DND-41 (cell line): ENCODE data around the gene CES3.
"Not testable (repeated sequence)": the region's sequence is repeated elsewhere in the genome, so short reads cannot be mapped to it uniquely, and the experiment has no call there.

Experiments
- ATAC-seq: fragments of 200-7000 bp; cut with Tn5 transposase; 3 replicates; pipeline ENCODE4 v1.9.1; 2021; ENCODE audit warnings: low read depth; ENCODE audit not compliant: insufficient read depth
- DNase-seq: peaks from one replicate; pipeline ENCODE4 v3.0.0-alpha.2; 2020
- H2AFZ ChIP-seq: 2 replicates; pipeline ENCODE4 v1.6.0; 2012; ENCODE audit warnings: low read depth, low read length
- H3K27ac ChIP-seq: 2 replicates; pipeline ENCODE4 v1.5.1; 2012; ENCODE audit warnings: low read length, inconsistent platforms
- H3K27me3 ChIP-seq: fragments of 200-600 bp; sonication (generic); 2 replicates; pipeline ENCODE4 v1.6.0; 2012; ENCODE audit warnings: low read length, mild to moderate bottlenecking, inconsistent platforms; ENCODE audit not compliant: insufficient read depth, poor library complexity
- H3K36me3 ChIP-seq: 2 replicates; pipeline ENCODE4 v1.5.1; 2012; ENCODE audit warnings: low read length, inconsistent platforms; ENCODE audit not compliant: insufficient read depth
- H3K4me1 ChIP-seq: 2 replicates; pipeline ENCODE4 v1.5.1; 2012; ENCODE audit warnings: mild to moderate bottlenecking, low read length; ENCODE audit not compliant: insufficient read depth
- H3K4me2 ChIP-seq: 2 replicates; pipeline ENCODE4 v1.6.0; 2012; ENCODE audit warnings: mild to moderate bottlenecking, moderate library complexity, low read length, inconsistent platforms; ENCODE audit not compliant: insufficient read depth
- H3K4me3 ChIP-seq, 2 experiments: fragments of 200-600 bp in 1 of 2; shearing (Covaris generic) in 1 of 2; 2 replicates each; pipeline ENCODE4 v1.5.1; 2012 to 2016; ENCODE audit warnings: inconsistent platforms in 2 of 2, low read length in 2 of 2, mild to moderate bottlenecking in 2 of 2, low read depth in 1 of 2, moderate library complexity in 1 of 2
- H3K79me2 ChIP-seq: 2 replicates; pipeline ENCODE4 v1.6.0; 2012; ENCODE audit warnings: low read length, inconsistent platforms; ENCODE audit not compliant: insufficient read depth
- H3K9ac ChIP-seq: 2 replicates; pipeline ENCODE4 v1.6.0; 2012; ENCODE audit warnings: low read depth, mild to moderate bottlenecking, inconsistent platforms, low read length, moderate library complexity
- H3K9me3 ChIP-seq: 2 replicates; pipeline ENCODE4 v1.5.1; 2012; ENCODE audit warnings: low read length, moderate library complexity, mild to moderate bottlenecking, inconsistent platforms; ENCODE audit not compliant: insufficient read depth, severe bottlenecking
- H4K20me1 ChIP-seq: 2 replicates; pipeline ENCODE4 v1.6.0; 2012; ENCODE audit warnings: low read length; ENCODE audit not compliant: insufficient read depth
- EZH2 ChIP-seq: IDR thresholded peaks from 3 replicates; pipeline ENCODE4 v1.6.1; 2012; ENCODE audit warnings: borderline replicate concordance, low read depth, mild to moderate bottlenecking, moderate library complexity, low read length, inconsistent platforms; ENCODE audit not compliant: severe bottlenecking
- TF ChIP-seq, protein P1 (sequence below): IDR thresholded peaks from 2 replicates; pipeline ENCODE4 v1.5.1; 2012; ENCODE audit warnings: borderline replicate concordance, low read length, moderate library complexity, mild to moderate bottlenecking; ENCODE audit not compliant: poor library complexity, severe bottlenecking; ENCODE audit errors: extremely low read depth

Gene CES3

DNA sequence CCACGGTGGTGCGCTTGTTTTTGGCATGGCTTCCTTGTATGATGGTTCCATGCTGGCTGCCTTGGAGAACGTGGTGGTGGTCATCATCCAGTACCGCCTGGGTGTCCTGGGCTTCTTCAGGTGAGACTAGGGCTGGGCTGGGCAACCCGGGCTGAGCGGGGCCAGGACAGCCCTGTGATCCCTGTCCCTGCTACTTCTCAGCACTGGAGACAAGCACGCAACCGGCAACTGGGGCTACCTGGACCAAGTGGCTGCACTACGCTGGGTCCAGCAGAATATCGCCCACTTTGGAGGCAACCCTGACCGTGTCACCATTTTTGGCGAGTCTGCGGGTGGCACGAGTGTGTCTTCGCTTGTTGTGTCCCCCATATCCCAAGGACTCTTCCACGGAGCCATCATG lies 20.8 kb upstream of the CES3 start:
- no peak overlapping the region for H3K4me3 ChIP-seq
- no peak overlapping the region for H3K9ac ChIP-seq
- H3K4me1 ChIP-seq: peaks cover 15% of the 10 kb centered on the region
- H3K36me3 ChIP-seq: peaks cover 65% of the 10 kb centered on the region
- no peaks in the 10 kb centered on the region for H3K27me3 ChIP-seq
- no peaks in the 10 kb centered on the region for H3K9me3 ChIP-seq
- peaks cover 5% of the 10 kb centered on the region for H4K20me1 ChIP-seq
- H3K4me2 ChIP-seq: no peak overlapping the region
- TF ChIP-seq, protein P1, sequence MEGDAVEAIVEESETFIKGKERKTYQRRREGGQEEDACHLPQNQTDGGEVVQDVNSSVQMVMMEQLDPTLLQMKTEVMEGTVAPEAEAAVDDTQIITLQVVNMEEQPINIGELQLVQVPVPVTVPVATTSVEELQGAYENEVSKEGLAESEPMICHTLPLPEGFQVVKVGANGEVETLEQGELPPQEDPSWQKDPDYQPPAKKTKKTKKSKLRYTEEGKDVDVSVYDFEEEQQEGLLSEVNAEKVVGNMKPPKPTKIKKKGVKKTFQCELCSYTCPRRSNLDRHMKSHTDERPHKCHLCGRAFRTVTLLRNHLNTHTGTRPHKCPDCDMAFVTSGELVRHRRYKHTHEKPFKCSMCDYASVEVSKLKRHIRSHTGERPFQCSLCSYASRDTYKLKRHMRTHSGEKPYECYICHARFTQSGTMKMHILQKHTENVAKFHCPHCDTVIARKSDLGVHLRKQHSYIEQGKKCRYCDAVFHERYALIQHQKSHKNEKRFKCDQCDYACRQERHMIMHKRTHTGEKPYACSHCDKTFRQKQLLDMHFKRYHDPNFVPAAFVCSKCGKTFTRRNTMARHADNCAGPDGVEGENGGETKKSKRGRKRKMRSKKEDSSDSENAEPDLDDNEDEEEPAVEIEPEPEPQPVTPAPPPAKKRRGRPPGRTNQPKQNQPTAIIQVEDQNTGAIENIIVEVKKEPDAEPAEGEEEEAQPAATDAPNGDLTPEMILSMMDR: no peak
- no peak for TF ChIP-seq EZH2
- H3K79me2 ChIP-seq: peaks cover 20% of the 10 kb centered on the region
- no peak overlapping the region for H2AFZ ChIP-seq
- ATAC-seq (no peak), DNase-seq (no peak)
- H3K27ac ChIP-seq: no peak overlapping the region

GRCh38 chr16:66942981-66943380 lies 18.1 kb upstream of the CES3 start:
- Histone ChIP-seq H4K20me1 (peaks cover 8% of the 10 kb centered on the region), H3K9me3 (no peaks in the 10 kb centered on the region), H3K4me3 (no peak overlapping the region), H3K4me1 (peaks cover 7% of the 10 kb centered on the region), H3K27me3 (peaks cover 1% of the 10 kb centered on the region), H3K36me3 (peaks cover 57% of the 10 kb centered on the region), H2AFZ (no peak overlapping the region), H3K9ac (no peak overlapping the region), H3K4me2 (no peak overlapping the region), H3K79me2 (no peaks in the 10 kb centered on the region), H3K27ac (no peak overlapping the region)
- TF ChIP-seq EZH2: no peak
- TF ChIP-seq, protein P1: no peak
- ATAC-seq: no peak
- DNase-seq: no peak

DNA sequence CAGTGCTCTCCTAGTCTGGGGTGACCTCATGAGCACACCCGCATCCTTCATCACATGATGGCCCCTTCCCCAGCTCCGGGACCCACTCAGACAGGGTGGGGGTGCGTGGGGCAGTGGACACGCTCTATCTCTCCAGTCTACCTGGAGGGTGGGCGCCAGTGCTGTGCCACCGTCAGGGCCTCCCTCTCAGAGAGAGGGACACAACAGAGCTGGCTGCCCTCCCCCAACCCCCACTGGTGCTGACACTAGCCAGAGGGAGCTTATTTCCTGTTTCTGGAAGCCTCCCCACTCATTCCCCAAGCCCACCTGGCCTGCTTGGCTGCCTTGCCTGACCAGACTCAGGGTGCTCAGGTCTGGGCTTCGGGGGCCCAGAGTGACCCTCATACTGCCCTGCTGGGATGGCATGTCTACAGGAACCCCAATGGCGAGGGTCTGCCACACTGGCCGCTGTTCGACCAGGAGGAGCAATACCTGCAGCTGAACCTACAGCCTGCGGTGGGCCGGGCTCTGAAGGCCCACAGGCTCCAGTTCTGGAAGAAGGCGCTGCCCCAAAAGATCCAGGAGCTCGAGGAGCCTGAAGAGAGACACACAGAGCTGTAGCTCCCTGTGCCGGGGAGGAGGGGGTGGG lies 17.5 kb upstream of the CES3 start:
- TF ChIP-seq, protein P1: no peak
- TF ChIP-seq EZH2: no peak
- Histone ChIP-seq H3K4me3 (no peak overlapping the region), H3K4me2 (no peak overlapping the region), H3K9me3 (no peaks in the 10 kb centered on the region), H3K27me3 (peaks cover 7% of the 10 kb centered on the region), H3K27ac (no peak overlapping the region), H2AFZ (no peak overlapping the region), H3K4me1 (peaks cover 12% of the 10 kb centered on the region), H4K20me1 (peaks cover 8% of the 10 kb centered on the region), H3K79me2 (no peaks in the 10 kb centered on the region), H3K9ac (no peak overlapping the region), H3K36me3 (peaks cover 54% of the 10 kb centered on the region)
- DNase-seq (no peak), ATAC-seq (no peak)

DNA sequence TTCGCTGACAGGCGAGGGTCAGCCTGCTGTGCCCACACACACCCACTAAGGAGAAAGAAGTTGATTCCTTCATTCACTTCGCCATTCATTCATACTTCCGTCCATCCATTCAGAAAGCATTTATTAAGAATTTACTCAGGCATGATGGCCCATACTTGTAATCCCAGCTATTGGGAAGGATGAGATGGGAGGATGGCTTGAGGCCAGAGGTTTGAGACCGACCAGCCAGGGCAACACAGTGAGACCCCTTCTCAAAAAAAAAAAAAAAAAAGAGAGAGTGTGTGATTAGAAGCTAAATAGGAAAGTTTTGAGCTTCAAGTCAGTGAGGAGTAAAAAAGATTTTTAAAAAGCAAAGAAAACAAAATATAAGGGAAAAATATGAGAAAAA lies 17.0 kb upstream of the CES3 start:
- DNase-seq (no peak), ATAC-seq (no peak)
- no peak overlapping the region for H2AFZ ChIP-seq
- H4K20me1 ChIP-seq: peaks cover 8% of the 10 kb centered on the region
- H3K27ac ChIP-seq: no peak overlapping the region
- peaks cover 9% of the 10 kb centered on the region for H3K27me3 ChIP-seq
- peaks cover 49% of the 10 kb centered on the region for H3K36me3 ChIP-seq
- no peak for TF ChIP-seq EZH2
- TF ChIP-seq, protein P1: no peak
- H3K4me1 ChIP-seq: peaks cover 12% of the 10 kb centered on the region
- no peaks in the 10 kb centered on the region for H3K79me2 ChIP-seq
- no peaks in the 10 kb centered on the region for H3K9me3 ChIP-seq
- no peak overlapping the region for H3K4me3 ChIP-seq
- H3K4me2 ChIP-seq: no peak overlapping the region
- H3K9ac ChIP-seq: no peak overlapping the region

DNA sequence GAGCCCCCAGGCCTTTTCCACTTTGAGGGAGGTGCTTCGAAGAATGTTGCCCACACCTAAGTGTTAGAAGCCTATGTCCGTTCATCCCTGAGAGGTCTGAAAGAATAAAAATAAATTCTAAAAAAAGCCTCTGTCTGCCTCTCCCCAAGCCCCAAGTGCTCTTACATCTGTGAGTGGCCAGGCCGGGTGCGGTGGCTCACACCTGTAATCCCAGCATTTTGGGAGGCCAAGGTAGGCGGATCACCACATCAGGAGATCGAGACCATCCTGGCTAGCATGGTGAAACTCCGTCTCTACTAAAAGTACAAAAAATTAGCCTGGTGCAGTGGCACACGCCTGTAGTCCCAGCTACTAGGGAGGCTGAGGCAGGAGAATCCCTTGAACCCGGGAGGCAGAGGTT lies 16.1 kb upstream of the CES3 start:
- not testable (repeated sequence) for H3K4me3 ChIP-seq, H3K9ac ChIP-seq, H2AFZ ChIP-seq, H3K79me2 ChIP-seq, H3K4me2 ChIP-seq, ATAC-seq, H3K27ac ChIP-seq, H4K20me1 ChIP-seq, H3K9me3 ChIP-seq, DNase-seq
- Histone ChIP-seq H3K4me1 (peaks cover 12% of the 10 kb centered on the region), H3K27me3 (peaks cover 13% of the 10 kb centered on the region), H3K36me3 (peaks cover 41% of the 10 kb centered on the region)
